HG03558 (cell line): ENCODE data around the gene PRR16.
"Not testable (repeated sequence)": the region's sequence is repeated elsewhere in the genome, so short reads cannot be mapped to it uniquely, and the experiment has no call there.

Experiments
- ATAC-seq: cut with Tn5 transposase; IDR thresholded peaks from one replicate; pipeline ENCODE4 v1.9.1; 2021; ENCODE audit warnings: moderate number of reproducible peaks; ENCODE audit not compliant: unreplicated experiment; ENCODE audit errors: extremely low read depth

The PRR16 gene

DNA sequence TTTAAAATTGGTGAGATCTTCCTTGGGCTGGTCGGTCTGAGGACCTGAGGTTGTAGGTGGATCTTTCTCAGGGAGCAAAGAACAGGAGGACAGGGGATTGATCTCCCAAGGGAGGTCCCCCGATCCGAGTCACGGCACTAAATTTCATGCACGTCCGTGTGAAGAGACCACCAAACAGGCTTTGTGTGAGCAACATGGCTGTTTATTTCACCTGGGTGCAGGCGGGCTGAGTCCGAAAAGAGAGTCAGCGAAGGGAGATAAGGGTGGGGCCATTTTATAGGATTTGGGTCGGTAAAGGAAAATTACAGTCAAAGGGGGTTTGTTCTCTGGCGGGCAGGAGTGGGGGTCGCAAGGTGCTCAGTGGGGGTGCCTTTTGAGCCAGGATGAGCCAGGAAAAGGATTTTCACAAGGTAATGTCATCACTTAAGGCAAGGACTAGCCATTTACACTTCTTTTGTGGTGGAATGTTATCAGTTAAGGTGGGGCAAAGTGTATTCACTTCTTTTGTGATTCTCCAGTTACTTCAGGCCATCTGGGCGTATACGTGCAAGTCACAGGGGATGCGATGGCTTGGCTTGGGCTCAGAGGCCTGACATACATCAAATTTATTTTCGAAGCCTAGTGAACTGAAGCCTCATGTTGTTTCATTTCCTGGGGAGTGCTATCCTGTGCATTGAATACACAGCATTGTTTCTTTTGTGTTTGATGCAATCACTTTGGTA, 238.9 kb downstream of the PRR16 start:
- not testable (repeated sequence) for ATAC-seq

DNA sequence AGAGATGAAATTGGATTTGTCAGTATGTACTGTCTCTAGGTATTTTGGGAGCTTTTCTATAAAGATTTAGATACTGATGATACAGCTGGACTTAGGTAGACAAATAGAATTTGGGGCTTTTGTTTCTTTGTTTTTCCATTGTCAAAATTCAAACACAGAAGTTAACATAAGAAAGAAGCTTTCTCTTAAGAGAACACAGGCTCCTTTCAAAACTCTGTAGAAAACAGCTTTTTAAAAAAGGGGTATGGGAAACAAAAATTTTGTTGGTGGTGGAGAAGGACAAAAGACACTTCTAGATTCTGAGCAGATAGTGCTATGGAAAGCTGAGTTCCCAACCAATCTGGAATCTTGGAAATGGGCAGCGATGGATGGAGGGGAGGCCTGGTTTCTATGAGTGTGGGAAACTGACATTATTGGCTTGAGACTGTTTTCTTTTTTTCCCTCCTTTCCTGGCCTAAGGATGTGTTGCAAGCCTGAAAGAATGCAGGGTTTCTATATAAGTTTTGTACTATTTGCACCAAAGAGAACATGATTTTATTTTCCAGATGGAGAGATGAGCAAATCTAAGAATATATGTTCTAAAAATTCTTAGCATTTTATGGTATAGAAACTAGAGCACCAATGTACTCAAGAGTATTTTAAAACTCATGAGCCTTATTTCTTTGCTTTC, 240.0 kb downstream of the PRR16 start:
- ATAC-seq, result no peak

DNA sequence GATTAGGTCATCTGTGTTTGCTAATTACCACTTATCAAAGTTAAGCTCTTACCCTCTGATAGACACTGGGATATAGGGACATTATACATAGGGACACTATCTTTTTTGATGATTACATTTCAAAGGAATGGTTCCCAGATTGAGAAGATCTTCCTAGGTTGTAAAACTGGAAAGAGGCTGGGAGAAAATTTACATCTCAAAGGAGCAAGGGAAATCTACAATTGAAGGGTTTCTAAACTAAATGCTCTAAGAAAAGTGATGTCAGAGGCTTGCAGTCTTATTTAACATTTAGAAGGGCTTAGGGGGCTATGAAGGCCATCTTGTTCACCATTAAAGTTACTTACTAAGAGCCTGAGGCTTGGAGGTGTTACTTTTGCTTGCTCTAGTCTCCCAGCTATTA, 242.8 kb downstream of the PRR16 start:
- no peak for ATAC-seq

GRCh38 chr5:120717381-120717780, 253.3 kb downstream of the PRR16 start:
- ATAC-seq, result no peak

- no peak for ATAC-seq
Observed at GRCh38 chr5:120730214-120730613, 266.1 kb downstream of the PRR16 start.

GRCh38 chr5:120734033-120734432, 269.9 kb downstream of the PRR16 start:
- no peak for ATAC-seq

GRCh38 chr5:120735076-120735475, 271.0 kb downstream of the PRR16 start:
- ATAC-seq, result no peak
